Measurements from ENCODE around the gene PTPRT. TPM values are rescaled to one million over a fixed set of nuclear protein-coding genes. Genes with fewer than 3 reads are reported as not detected.

PTPRT gene
- total and polyA plus RNA-seq, 4 donors: 0.03 to 0.19 (median 0.18) TPM; not detected in 1

- H3K27me3 ChIP-seq (ENCODE audit: control insufficient read depth in 1 of 2, insufficient read depth in 2 of 2, low read length in 1 of 2): no peaks in the 10 kb centered on the region
- 74 to 77% methylated on average over 7 of the region's 7 CpGs for WGBS, 2 donors
- peaks cover 1% of the 10 kb centered on the region for H3K9me3 ChIP-seq (ENCODE audit: control insufficient read depth, low read length)
- H3K27ac ChIP-seq (ENCODE audit: low read depth in 1 of 2, low read length in 2 of 2): no peak overlapping the region
- H3K4me3 ChIP-seq (ENCODE audit: low read length in 2 of 2): no peak overlapping the region
- no peak for DNase-seq
- H3K36me3 ChIP-seq (ENCODE audit: control insufficient read depth in 1 of 2, insufficient read depth in 2 of 2, low read length in 1 of 2): peaks cover 0 to 2% of the 10 kb centered on the region in 2 donors
- ATAC-seq (ENCODE audit: low FRiP score): no peak
- H3K4me1 ChIP-seq (ENCODE audit: control insufficient read depth in 1 of 2, insufficient read depth in 2 of 2, low read length in 2 of 2): no peaks in the 10 kb centered on the region
- intact Hi-C loops (cut with DNase I): no loop called here
Observed at GRCh38 chr20:42775037-42775436, 414.7 kb downstream of the PTPRT start.

- Histone ChIP-seq H3K9me3 (ENCODE audit: control insufficient read depth, low read length) (no peaks in the 10 kb centered on the region), H3K4me3 (ENCODE audit: low read length in 2 of 2) (no peak overlapping the region), H3K4me1 (ENCODE audit: control insufficient read depth in 1 of 2, insufficient read depth in 2 of 2, low read length in 2 of 2) (no peaks in the 10 kb centered on the region), H3K36me3 (ENCODE audit: control insufficient read depth in 1 of 2, insufficient read depth in 2 of 2, low read length in 1 of 2) (no peaks in the 10 kb centered on the region), H3K27ac (ENCODE audit: low read depth in 1 of 2, low read length in 2 of 2) (no peak overlapping the region), H3K27me3 (ENCODE audit: control insufficient read depth in 1 of 2, insufficient read depth in 2 of 2, low read length in 1 of 2) (no peaks in the 10 kb centered on the region)
- intact Hi-C loops (cut with DNase I): no loop called here
- 91 to 97% methylated on average over 1 of the region's 1 CpG for WGBS, 2 donors
- no peak for DNase-seq
- no peak for ATAC-seq (ENCODE audit: low FRiP score)
Observed at GRCh38 chr20:42763015-42763414, 426.7 kb downstream of the PTPRT start.

- WGBS, 2 donors: 21 to 37% methylated on average over 1 of the region's 1 CpG
- H3K4me1 ChIP-seq (ENCODE audit: control insufficient read depth in 1 of 2, insufficient read depth in 2 of 2, low read length in 2 of 2): no peaks in the 10 kb centered on the region
- no peak overlapping the region for H3K27ac ChIP-seq (ENCODE audit: low read depth in 1 of 2, low read length in 2 of 2)
- no peaks in the 10 kb centered on the region for H3K27me3 ChIP-seq (ENCODE audit: control insufficient read depth in 1 of 2, insufficient read depth in 2 of 2, low read length in 1 of 2)
- H3K4me3 ChIP-seq (ENCODE audit: low read length in 2 of 2): no peak overlapping the region
- intact Hi-C loops (cut with DNase I): no loop called here
- H3K36me3 ChIP-seq (ENCODE audit: control insufficient read depth in 1 of 2, insufficient read depth in 2 of 2, low read length in 1 of 2): no peaks in the 10 kb centered on the region
- H3K9me3 ChIP-seq (ENCODE audit: control insufficient read depth, low read length): no peaks in the 10 kb centered on the region
- no peak for ATAC-seq (ENCODE audit: low FRiP score)
- DNase-seq: no peak
Observed at GRCh38 chr20:42756991-42757390, 432.7 kb downstream of the PTPRT start.

GRCh38 chr20:42754706-42755105, 435.0 kb downstream of the PTPRT start:
- H3K4me1 ChIP-seq (ENCODE audit: control insufficient read depth in 1 of 2, insufficient read depth in 2 of 2, low read length in 2 of 2): no peaks in the 10 kb centered on the region
- no peak overlapping the region for H3K27ac ChIP-seq (ENCODE audit: low read depth in 1 of 2, low read length in 2 of 2)
- intact Hi-C loops (cut with DNase I): no loop called here
- WGBS, 2 donors: 77 to 85% methylated on average over 2 of the region's 2 CpGs
- DNase-seq: no peak
- H3K36me3 ChIP-seq (ENCODE audit: control insufficient read depth in 1 of 2, insufficient read depth in 2 of 2, low read length in 1 of 2): no peaks in the 10 kb centered on the region
- ATAC-seq (ENCODE audit: low FRiP score): no peak
- no peaks in the 10 kb centered on the region for H3K9me3 ChIP-seq (ENCODE audit: control insufficient read depth, low read length)
- no peak overlapping the region for H3K4me3 ChIP-seq (ENCODE audit: low read length in 2 of 2)
- no peaks in the 10 kb centered on the region for H3K27me3 ChIP-seq (ENCODE audit: control insufficient read depth in 1 of 2, insufficient read depth in 2 of 2, low read length in 1 of 2)

GRCh38 chr20:42752620-42753019, 437.1 kb downstream of the PTPRT start:
- intact Hi-C loops (cut with DNase I): no loop called here
- no peaks in the 10 kb centered on the region for H3K9me3 ChIP-seq (ENCODE audit: control insufficient read depth, low read length)
- H3K4me3 ChIP-seq (ENCODE audit: low read length in 2 of 2): no peak overlapping the region
- no peak overlapping the region for H3K27ac ChIP-seq (ENCODE audit: low read depth in 1 of 2, low read length in 2 of 2)
- no peaks in the 10 kb centered on the region for H3K36me3 ChIP-seq (ENCODE audit: control insufficient read depth in 1 of 2, insufficient read depth in 2 of 2, low read length in 1 of 2)
- no peak for DNase-seq
- no peaks in the 10 kb centered on the region for H3K27me3 ChIP-seq (ENCODE audit: control insufficient read depth in 1 of 2, insufficient read depth in 2 of 2, low read length in 1 of 2)
- no peaks in the 10 kb centered on the region for H3K4me1 ChIP-seq (ENCODE audit: control insufficient read depth in 1 of 2, insufficient read depth in 2 of 2, low read length in 2 of 2)
- no peak for ATAC-seq (ENCODE audit: low FRiP score)
- 77 to 78% methylated on average over 3 of the region's 3 CpGs for WGBS, 2 donors

GRCh38 chr20:42749556-42749955, 440.1 kb downstream of the PTPRT start:
- Histone ChIP-seq H3K36me3 (ENCODE audit: control insufficient read depth in 1 of 2, insufficient read depth in 2 of 2, low read length in 1 of 2) (no peaks in the 10 kb centered on the region), H3K9me3 (ENCODE audit: control insufficient read depth, low read length) (peaks cover 2% of the 10 kb centered on the region), H3K27ac (ENCODE audit: low read depth in 1 of 2, low read length in 2 of 2) (no peak overlapping the region), H3K4me3 (ENCODE audit: low read length in 2 of 2) (no peak overlapping the region), H3K27me3 (ENCODE audit: control insufficient read depth in 1 of 2, insufficient read depth in 2 of 2, low read length in 1 of 2) (no peaks in the 10 kb centered on the region), H3K4me1 (ENCODE audit: control insufficient read depth in 1 of 2, insufficient read depth in 2 of 2, low read length in 2 of 2) (no peaks in the 10 kb centered on the region)
- ATAC-seq (ENCODE audit: low FRiP score) (no peak), DNase-seq (no peak)
- intact Hi-C loops (cut with DNase I): no loop called here
- WGBS, 2 donors: 83 to 84% methylated on average over 5 of the region's 5 CpGs

GRCh38 chr20:42747765-42748411, 441.8 kb downstream of the PTPRT start:
- H3K4me3 ChIP-seq (ENCODE audit: low read length in 2 of 2): no peak overlapping the region
- H3K9me3 ChIP-seq (ENCODE audit: control insufficient read depth, low read length): peaks cover 4% of the 10 kb centered on the region
- H3K27me3 ChIP-seq (ENCODE audit: control insufficient read depth in 1 of 2, insufficient read depth in 2 of 2, low read length in 1 of 2): no peaks in the 10 kb centered on the region
- intact Hi-C loops (cut with DNase I): no loop called here
- no peaks in the 10 kb centered on the region for H3K36me3 ChIP-seq (ENCODE audit: control insufficient read depth in 1 of 2, insufficient read depth in 2 of 2, low read length in 1 of 2)
- no peak overlapping the region for H3K27ac ChIP-seq (ENCODE audit: low read depth in 1 of 2, low read length in 2 of 2)
- ATAC-seq (ENCODE audit: low FRiP score) (no peak), DNase-seq (no peak)
- no peaks in the 10 kb centered on the region for H3K4me1 ChIP-seq (ENCODE audit: control insufficient read depth in 1 of 2, insufficient read depth in 2 of 2, low read length in 2 of 2)
- 58 to 59% methylated on average over 2 of the region's 2 CpGs for WGBS, 2 donors

GRCh38 chr20:42744756-42745465, 444.8 kb downstream of the PTPRT start:
- intact Hi-C loops (cut with DNase I): no loop called here
- H3K4me3 ChIP-seq (ENCODE audit: low read length in 2 of 2): no peak overlapping the region
- no peaks in the 10 kb centered on the region for H3K36me3 ChIP-seq (ENCODE audit: control insufficient read depth in 1 of 2, insufficient read depth in 2 of 2, low read length in 1 of 2)
- WGBS, 2 donors: 84 to 88% methylated on average over 6 of the region's 6 CpGs
- peaks cover 4% of the 10 kb centered on the region for H3K9me3 ChIP-seq (ENCODE audit: control insufficient read depth, low read length)
- DNase-seq (no peak), ATAC-seq (ENCODE audit: low FRiP score) (no peak)
- no peak overlapping the region for H3K27ac ChIP-seq (ENCODE audit: low read depth in 1 of 2, low read length in 2 of 2)
- H3K27me3 ChIP-seq (ENCODE audit: control insufficient read depth in 1 of 2, insufficient read depth in 2 of 2, low read length in 1 of 2): no peaks in the 10 kb centered on the region
- H3K4me1 ChIP-seq (ENCODE audit: control insufficient read depth in 1 of 2, insufficient read depth in 2 of 2, low read length in 2 of 2): no peaks in the 10 kb centered on the region

- WGBS, 2 donors: 92 to 94% methylated on average over 5 of the region's 5 CpGs
Observed at GRCh38 chr20:42742926-42743325, 446.8 kb downstream of the PTPRT start.

More at GRCh38 chr20:42742926-42743325, 446.8 kb downstream of the PTPRT start:
- H3K9me3 ChIP-seq (ENCODE audit: control insufficient read depth, low read length): peaks cover 4% of the 10 kb centered on the region
- no peak overlapping the region for H3K4me3 ChIP-seq (ENCODE audit: low read length in 2 of 2)
- no peaks in the 10 kb centered on the region for H3K36me3 ChIP-seq (ENCODE audit: control insufficient read depth in 1 of 2, insufficient read depth in 2 of 2, low read length in 1 of 2)
- no peak for DNase-seq
- H3K4me1 ChIP-seq (ENCODE audit: control insufficient read depth in 1 of 2, insufficient read depth in 2 of 2, low read length in 2 of 2): no peaks in the 10 kb centered on the region
- H3K27me3 ChIP-seq (ENCODE audit: control insufficient read depth in 1 of 2, insufficient read depth in 2 of 2, low read length in 1 of 2): no peaks in the 10 kb centered on the region
- no peak for ATAC-seq (ENCODE audit: low FRiP score)
- intact Hi-C loops (cut with DNase I): no loop called here
- no peak overlapping the region for H3K27ac ChIP-seq (ENCODE audit: low read depth in 1 of 2, low read length in 2 of 2)

Measured in aorta (tissue), 5 donors.